K562 (cell line): Measurements from ENCODE around the gene RILP. TPM values are rescaled to one million over a fixed set of nuclear protein-coding genes. Genes with fewer than 3 reads are reported as not detected.

ENCODE experiments used
- ATAC-seq: fragments of 200-7000 bp; cut with Tn5 transposase; 3 replicates; pipeline ENCODE4 v1.9.1; 2020; ENCODE audit warnings: moderate library complexity
- BruUV-seq: library from RNA; stranded (reverse); fragments of 400-500 nt; replicated peaks from 2 replicates; lab custom pipeline; 2021; lab: Mats Ljungman, UMichigan
- CTCF ChIA-PET: fragments of 300-600 bp; formaldehyde crosslinking; extraction: SDS; loops from one replicate; lab custom pipeline; 2021; ENCODE audit warnings: low intra/inter-chr PET ratio; lab: Yijun Ruan, JAX
- POLR2A ChIA-PET: fragments of 300-600, 350-650 bp; sonication (Branson Sonifier 250); formaldehyde crosslinking; extraction: SDS; loops from one replicate; lab custom pipeline; 2021; ENCODE audit warnings: antibody characterized with exemption, inconsistent platforms; lab: Yijun Ruan, JAX
- DNase-seq, 4 experiments: peaks; one replicate each; pipeline versions ENCODE4 v3.0.0 to v3.0.0-alpha.2; 2011 to 2018; ENCODE audit warnings: low spot score in 3 of 4, mixed read lengths in 3 of 4; ENCODE audit errors: extremely low read depth in 1 of 4
- FAIRE-seq: peaks from 2 replicates; lab custom pipeline; 2011; peaks lifted over from hg19 to GRCh38; lab: Jason Lieb, UNC
- H2AFZ ChIP-seq: 2 replicates; pipeline ENCODE4 v1.6.0; 2011; ENCODE audit warnings: low read depth, low read length, control low read depth, inconsistent platforms
- H3K27ac ChIP-seq: fragments of 200-600 bp; 3 replicates; pipeline ENCODE4 v1.8.0; 2011; ENCODE audit warnings: low read depth, mild to moderate bottlenecking, control low read depth, inconsistent platforms, low read length, moderate library complexity, mixed read lengths; ENCODE audit errors: extremely low read depth
- H3K27me3 ChIP-seq, 2 experiments: fragments of 300-600 bp in 1 of 2; 2 replicates in 1 of 2; 3 replicates in 1 of 2; pipeline versions ENCODE4 v1.6.0 to v1.8.0; 2011; ENCODE audit warnings: inconsistent platforms in 2 of 2, low read length in 2 of 2, mild to moderate bottlenecking in 1 of 2, mixed read lengths in 1 of 2, moderate library complexity in 1 of 2; ENCODE audit not compliant: control insufficient read depth in 2 of 2, insufficient read depth in 2 of 2
- H3K36me3 ChIP-seq: fragments of 300-600 bp; 3 replicates; pipeline ENCODE4 v1.8.0; 2011; ENCODE audit warnings: mild to moderate bottlenecking, low read length, inconsistent platforms; ENCODE audit not compliant: control insufficient read depth, insufficient read depth
- H3K4me1 ChIP-seq, 2 experiments: fragments of 200-600 bp in 1 of 2; replicated peaks in 1 of 2; 2 replicates in 1 of 2; 3 replicates in 1 of 2; pipeline versions ENCODE4 v1.5.1 to v1.8.0; 2011; ENCODE audit warnings: inconsistent platforms in 2 of 2, low read length in 2 of 2, mild to moderate bottlenecking in 1 of 2, mixed read lengths in 1 of 2, moderate library complexity in 1 of 2; ENCODE audit not compliant: control insufficient read depth in 2 of 2, insufficient read depth in 2 of 2
- H3K4me2 ChIP-seq: 2 replicates; pipeline ENCODE4 v1.6.1; 2011; ENCODE audit warnings: low read length, control low read depth, inconsistent platforms, mixed read lengths; ENCODE audit not compliant: insufficient read depth
- H3K4me3 ChIP-seq: fragments of 200-600 bp; sonication (generic), shearing (Covaris generic); 2 replicates; pipeline ENCODE4 v1.5.1; 2016; ENCODE audit warnings: control low read depth, inconsistent platforms
- H3K79me2 ChIP-seq: fragments of 200-600 bp; 3 replicates; pipeline ENCODE4 v1.8.0; 2011; ENCODE audit warnings: low read length, inconsistent platforms; ENCODE audit not compliant: control insufficient read depth, insufficient read depth
- H3K9ac ChIP-seq, 2 experiments: 2 replicates each; pipeline versions ENCODE4 v1.6.0 to v1.6.1; 2011; ENCODE audit warnings: low read depth in 2 of 2, low read length in 2 of 2, control low read depth in 1 of 2, inconsistent platforms in 1 of 2, mild to moderate bottlenecking in 1 of 2, mixed read lengths in 1 of 2; ENCODE audit not compliant: insufficient read depth in 1 of 2
- H3K9me1 ChIP-seq: one replicate; pipeline ENCODE4 v1.6.0; 2011; ENCODE audit warnings: inconsistent platforms, mild to moderate bottlenecking, low read length, moderate library complexity; ENCODE audit not compliant: control insufficient read depth, insufficient read depth
- H3K9me3 ChIP-seq: replicated peaks from 2 replicates; pipeline ENCODE4 v1.5.1; 2011; ENCODE audit warnings: low read depth, low read length, inconsistent platforms; ENCODE audit not compliant: control insufficient read depth, insufficient read depth
- H4K20me1 ChIP-seq: replicated peaks from 2 replicates; pipeline ENCODE4 v1.6.1; 2011; ENCODE audit warnings: low read length, inconsistent platforms, mixed read lengths; ENCODE audit not compliant: control insufficient read depth, insufficient read depth
- BMI1 ChIP-seq: fragments of 150-350 bp; IDR thresholded peaks from 2 replicates; pipeline ENCODE4 v1.6.1; 2014; ENCODE audit warnings: low read length
- EP400 ChIP-seq: fragments of 450-650 bp; IDR thresholded peaks from 2 replicates; pipeline ENCODE4 v1.6.1; 2017; ENCODE audit warnings: antibody characterized with exemption, mild to moderate bottlenecking, moderate library complexity
- GABPB1 ChIP-seq: sonication (generic); formaldehyde crosslinking; IDR thresholded peaks from 2 replicates; pipeline ENCODE4 v1.8.0; 2022; ENCODE audit warnings: mild to moderate bottlenecking, missing genetic modification reagents
- NELFE ChIP-seq: IDR thresholded peaks from 2 replicates; pipeline ENCODE4 v1.6.1; 2011; ENCODE audit warnings: mild to moderate bottlenecking; ENCODE audit not compliant: insufficient read depth, insufficient read length
- NFIC ChIP-seq: fragments of 450-650 bp; IDR thresholded peaks from 2 replicates; pipeline ENCODE4 v1.6.1; 2017; ENCODE audit warnings: mild to moderate bottlenecking, inconsistent platforms
- NR2F6 ChIP-seq: fragments of 450-650 bp; formaldehyde crosslinking; IDR thresholded peaks from 2 replicates; pipeline ENCODE4 v1.4.0; 2020; ENCODE audit warnings: mild to moderate bottlenecking
- PHF20 ChIP-seq: fragments of 450-650 bp; IDR thresholded peaks from 2 replicates; pipeline ENCODE4 v1.6.1; 2018; ENCODE audit not compliant: partially characterized antibody
- RCOR1 ChIP-seq, 2 experiments: IDR thresholded peaks; 2 replicates each; pipeline ENCODE4 v1.6.1; 2012; ENCODE audit warnings: low read depth in 2 of 2, low read length in 2 of 2, borderline replicate concordance in 1 of 2, improper control_type of control experiment in 1 of 2
- RFX5 ChIP-seq: IDR thresholded peaks from 2 replicates; pipeline ENCODE4 v1.6.1; 2011; ENCODE audit warnings: low read depth, mild to moderate bottlenecking, improper control_type of control experiment, low read length
- SOX6 ChIP-seq: fragments of 450-650 bp; IDR thresholded peaks from 2 replicates; pipeline ENCODE4 v1.6.1; 2014; ENCODE audit warnings: mild to moderate bottlenecking
- TBP ChIP-seq: optimal IDR thresholded peaks from 2 replicates; pipeline ENCODE3; 2011; ENCODE audit warnings: low read depth, low read length, improper control_type of control experiment
- ZNF121 ChIP-seq: sonication (generic); formaldehyde crosslinking; conservative IDR thresholded peaks from 2 replicates; pipeline ENCODE4 v1.8.0; 2022; ENCODE audit warnings: missing genetic modification reagents
- ZNF277 ChIP-seq: fragments of 250-450 bp; sonication (Bioruptor Pico); IDR thresholded peaks from 2 replicates; pipeline ENCODE4 v1.8.0; 2022; ENCODE audit warnings: inconsistent platforms, mild to moderate bottlenecking, moderate library complexity, borderline replicate concordance
- ZNF444 ChIP-seq: fragments of 250-450 bp; sonication (Bioruptor Pico); IDR thresholded peaks from 2 replicates; pipeline ENCODE4 v1.4.0; 2020; ENCODE audit warnings: mild to moderate bottlenecking, moderate library complexity
- WGBS: fragments of 100-300 bp; shearing (Covaris generic); methylation state at CpG from one replicate; pipeline ENCODE4 v1.1.6; 2016; ENCODE audit warnings: low coverage, mixed read lengths; ENCODE audit not compliant: insufficient coverage; ENCODE audit errors: missing lambda C conversion rate; 5-methylcytosine and 5-hydroxymethylcytosine counted together
- in situ Hi-C: fragments of 300-500 bp; cut with MboI; formaldehyde crosslinking; loops from 4 replicates; pipeline ENCODE4 v1.15.0; 2018; ENCODE audit warnings: inconsistent platforms, mixed read lengths
- intact Hi-C: fragments of 100-400 bp; cut with micrococcal nuclease; formaldehyde crosslinking; loops from 2 replicates; pipeline ENCODE4 v1.14.2; 2022
- polyA plus RNA-seq, 8 experiments: library from polyadenylated mRNA; depleted of rRNA in 4 of 8; stranded (reverse) in 5 of 8; unstranded in 3 of 8; fragments of >200 nt; fragmentation: Nextera tagmentation in 2 of 8; fragmentation: Illumina TruSeq in 1 of 8; extraction: Ambion mirVana in 2 of 8; extraction: Trizol in 1 of 8; gene quantifications; 2 replicates each; pipeline versions ENCODE4 v1.2.1 to v1.2.3, GENCODE V29; 2011 to 2014; ENCODE audit warnings: inconsistent platforms in 1 of 8, missing spikeins in 1 of 8
- total RNA-seq, 7 experiments: library from RNA; depleted of rRNA in 6 of 7; stranded (reverse); fragments of >200 nt in 6 of 7; fragmentation: Illumina TruSeq in 2 of 7; extraction: Trizol in 2 of 7; gene quantifications; 2 replicates each; pipeline versions ENCODE4 v1.2.1 to v1.2.3, GENCODE V29; 2011 to 2021; ENCODE audit warnings: low replicate concordance in 1 of 7
- TF ChIP-seq, protein P1 (sequence below): sonication (generic); formaldehyde crosslinking; IDR thresholded peaks from 2 replicates; pipeline ENCODE4 v1.9.0; 2022; ENCODE audit warnings: mild to moderate bottlenecking, missing genetic modification reagents
- TF ChIP-seq, protein P2 (sequence below): sonication (generic); formaldehyde crosslinking; IDR thresholded peaks from 2 replicates; pipeline ENCODE4 v1.4.0; 2020; ENCODE audit warnings: mild to moderate bottlenecking, missing genetic modification reagents

RILP gene
- total and polyA plus RNA-seq, 9 of the 15 experiments (the other 6 are each of a cell fraction or from before 2014, with no cell fraction given): 0.75 to 54.9 (median 27.8) TPM

DNA sequence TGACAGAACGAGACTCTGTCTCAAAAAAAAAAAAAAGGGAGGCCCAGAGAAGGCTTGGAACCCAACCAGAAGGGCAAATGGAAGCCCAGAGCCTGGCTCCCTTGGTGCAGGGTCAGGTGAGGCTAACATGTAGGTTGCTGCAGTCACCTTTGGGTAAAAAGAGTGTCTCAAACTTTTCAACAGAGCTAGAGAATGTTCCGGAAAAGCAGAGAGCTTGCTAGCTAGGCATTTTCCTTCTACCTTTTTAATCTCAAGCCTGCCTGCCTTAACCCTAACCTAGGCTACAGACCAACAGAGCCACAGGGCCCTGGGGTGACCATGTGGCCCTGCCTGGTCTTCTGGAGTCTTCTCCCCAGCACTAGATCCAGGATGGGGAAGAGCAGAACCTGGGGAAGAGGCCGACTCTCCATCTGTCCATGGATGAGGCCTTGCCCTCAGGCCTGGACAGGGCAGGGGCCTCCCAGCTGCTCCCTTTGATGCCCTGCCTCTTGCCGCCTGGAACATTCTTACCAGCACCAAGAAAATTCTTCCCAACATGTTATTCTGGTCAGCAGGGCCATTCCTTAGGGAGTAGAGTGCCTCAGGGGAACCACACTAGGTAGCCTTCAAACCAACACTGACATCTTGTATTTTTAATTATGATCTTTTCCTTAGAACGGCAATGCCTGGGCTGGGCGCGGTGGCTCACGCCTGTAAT lies 51.1 kb downstream of the RILP start:
- Histone ChIP-seq H3K4me3 (no peak overlapping the region), H3K9me3 (peaks cover 5% of the 10 kb centered on the region; the same call in 1 of the 2 replicates), H3K36me3 (no peaks in the 10 kb centered on the region), H3K79me2 (no peaks in the 10 kb centered on the region), H2AFZ (no peak overlapping the region), H3K27me3 (no peaks in the 10 kb centered on the region), H3K9me1 (no peaks in the 10 kb centered on the region), H3K27ac (no peak overlapping the region), H3K4me2 (no peak overlapping the region), H3K9ac (no peak overlapping the region), H3K4me1 (no peaks in the 10 kb centered on the region; a peak in 1 of 5 replicates), H4K20me1 (no peaks in the 10 kb centered on the region)
- ATAC-seq (no peak), FAIRE-seq (no peak), DNase-seq (no peak)
- in situ Hi-C loops: no loop called here
- intact Hi-C loops: no loop called here
- ChIA-PET POLR2A (interaction anchor here (0.6 to 1.0 kb wide), 3 partner anchors 8 to 118 kb away, joined by 3 to 6 read pairs (median 3); no protein-coding TSS in a partner anchor), CTCF (no interaction called here)
- TF ChIP-seq NELFE (no peak), RFX5 (no peak), GABPB1 (CRISPR knock-in tag) (no peak), ZNF121 (CRISPR knock-in tag) (no peak), NR2F6 (no peak), RCOR1 (IDR thresholded peaks at IDR 0.05; ENCODE audit: borderline replicate concordance in 1 of 2, low read depth in 2 of 2, low read length in 2 of 2) (no peak), ZNF277 (no peak), PHF20 (no peak), ZNF444 (CRISPR knock-in tag) (no peak), NFIC (no peak), TBP (no peak), SOX6 (no peak), EP400 (no peak), BMI1 (no peak)
- TF ChIP-seq, protein P1, sequence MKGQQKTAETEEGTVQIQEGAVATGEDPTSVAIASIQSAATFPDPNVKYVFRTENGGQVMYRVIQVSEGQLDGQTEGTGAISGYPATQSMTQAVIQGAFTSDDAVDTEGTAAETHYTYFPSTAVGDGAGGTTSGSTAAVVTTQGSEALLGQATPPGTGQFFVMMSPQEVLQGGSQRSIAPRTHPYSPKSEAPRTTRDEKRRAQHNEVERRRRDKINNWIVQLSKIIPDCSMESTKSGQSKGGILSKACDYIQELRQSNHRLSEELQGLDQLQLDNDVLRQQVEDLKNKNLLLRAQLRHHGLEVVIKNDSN (CRISPR knock-in tag): no peak
- TF ChIP-seq, protein P2, sequence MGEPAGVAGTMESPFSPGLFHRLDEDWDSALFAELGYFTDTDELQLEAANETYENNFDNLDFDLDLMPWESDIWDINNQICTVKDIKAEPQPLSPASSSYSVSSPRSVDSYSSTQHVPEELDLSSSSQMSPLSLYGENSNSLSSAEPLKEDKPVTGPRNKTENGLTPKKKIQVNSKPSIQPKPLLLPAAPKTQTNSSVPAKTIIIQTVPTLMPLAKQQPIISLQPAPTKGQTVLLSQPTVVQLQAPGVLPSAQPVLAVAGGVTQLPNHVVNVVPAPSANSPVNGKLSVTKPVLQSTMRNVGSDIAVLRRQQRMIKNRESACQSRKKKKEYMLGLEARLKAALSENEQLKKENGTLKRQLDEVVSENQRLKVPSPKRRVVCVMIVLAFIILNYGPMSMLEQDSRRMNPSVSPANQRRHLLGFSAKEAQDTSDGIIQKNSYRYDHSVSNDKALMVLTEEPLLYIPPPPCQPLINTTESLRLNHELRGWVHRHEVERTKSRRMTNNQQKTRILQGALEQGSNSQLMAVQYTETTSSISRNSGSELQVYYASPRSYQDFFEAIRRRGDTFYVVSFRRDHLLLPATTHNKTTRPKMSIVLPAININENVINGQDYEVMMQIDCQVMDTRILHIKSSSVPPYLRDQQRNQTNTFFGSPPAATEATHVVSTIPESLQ (CRISPR knock-in tag): no peak
- WGBS: 70% methylated on average over 3 of the region's 8 CpGs
- BruUV-seq: no TSS peak
